Left lung (tissue), 10 donors: Measurements from ENCODE around the gene PGRMC2. TPM values are rescaled to one million over a fixed set of nuclear protein-coding genes. Genes with fewer than 3 reads are reported as not detected.

Source experiments
- ATAC-seq: fragments of 200-7000 bp; cut with Tn5 transposase; one replicate; pipeline ENCODE4 v1.9.1; 2020; ENCODE audit warnings: moderate library complexity
- DNase-seq, 4 donors: peaks; one replicate each; pipeline ENCODE4 v3.0.0-alpha.2; 2013 to 2020
- H3K27ac ChIP-seq, 2 donors: fragments of 200-600 bp; sonication (generic) in 1 of 2; one replicate each; pipeline versions ENCODE4 v1.5.0 to v1.8.0; 2020 to 2021
- H3K27me3 ChIP-seq, 2 donors: fragments of 200-600 bp; sonication (generic) in 1 of 2; one replicate each; pipeline versions ENCODE4 v1.5.0 to v1.8.0; 2020 to 2021
- H3K36me3 ChIP-seq, 2 donors: fragments of 200-600 bp; sonication (generic) in 1 of 2; one replicate each; pipeline versions ENCODE4 v1.5.0 to v1.8.0; 2020 to 2021
- H3K4me1 ChIP-seq, 2 donors: fragments of 200-600 bp; one replicate each; pipeline ENCODE4 v1.8.0; 2021
- H3K4me3 ChIP-seq, 2 donors: fragments of 200-600 bp; sonication (generic) in 1 of 2; one replicate each; pipeline versions ENCODE4 v1.5.0 to v1.8.0; 2020 to 2021; ENCODE audit warnings: mild to moderate bottlenecking in 1 of 2
- H3K9me3 ChIP-seq, 2 donors: fragments of 200-600 bp; sonication (generic) in 1 of 2; one replicate each; pipeline versions ENCODE4 v1.5.0 to v1.8.0; 2020 to 2021
- CTCF ChIP-seq, 2 donors: fragments of 200-600 bp; sonication (generic) in 1 of 2; IDR thresholded peaks; one replicate each; pipeline versions ENCODE4 v1.5.0 to v1.8.0; 2021; ENCODE audit warnings: antibody characterized with exemption in 2 of 2
- intact Hi-C, 2 donors: fragments of 100-400 bp; cut with DNase I; formaldehyde crosslinking; loops; one replicate each; pipeline versions ENCODE4 v1.11.2 to v1.14.2; 2022
- polyA plus RNA-seq, 6 donors: library from polyadenylated mRNA; unstranded; fragments of 120-200 nt; gene quantifications; one replicate each; pipeline ENCODE4 v1.2.1, GENCODE V29; 2013; ENCODE audit not compliant: insufficient read length in 6 of 6
- total RNA-seq, 2 donors: library from RNA; stranded (reverse); fragmentation: NEBNext Ultra II Directional; extraction: Animal tissue kit (Norgen Biotek cat#: 25700); gene quantifications; one replicate each; pipeline ENCODE4 v1.2.1, GENCODE V29; 2021
- donor health status: DM: no; HTN: yes; CAD: no.
- donor health status: DM: no; HTN: no; CAD: no.

The PGRMC2 gene
- total and polyA plus RNA-seq, 8 donors = 59.7 to 84.5 (median 77.4) TPM

- intact Hi-C loops = no loop called here
- no peaks in the 10 kb centered on the region for H3K9me3 ChIP-seq
- H3K27ac ChIP-seq = no peak overlapping the region
- H3K27me3 ChIP-seq = no peaks in the 10 kb centered on the region
- H3K36me3 ChIP-seq = no peaks in the 10 kb centered on the region
- ATAC-seq (no peak), DNase-seq (no peak)
- no peak overlapping the region for H3K4me3 ChIP-seq
- no peak for TF ChIP-seq CTCF (IDR thresholded peaks at IDR 0.05)
- peaks cover 15 to 29% of the 10 kb centered on the region in 2 donors for H3K4me1 ChIP-seq
Measured at GRCh38 chr4:128289523-128290158, 2.0 kb upstream of the PGRMC2 start.

- H3K27ac ChIP-seq = peak overlapping the region; percentile 81 to 93
- no peaks in the 10 kb centered on the region for H3K36me3 ChIP-seq
- H3K4me3 ChIP-seq = peak overlapping the region; percentile 90
- no peak for TF ChIP-seq CTCF (IDR thresholded peaks at IDR 0.05)
- DNase-seq = peak in 2 of 4 donors; percentile 42 to 55
- ATAC-seq = peak; percentile 1
- intact Hi-C loops = no loop called here
- H3K4me1 ChIP-seq = peaks cover 15 to 34% of the 10 kb centered on the region in 2 donors
- H3K9me3 ChIP-seq = no peaks in the 10 kb centered on the region
- no peaks in the 10 kb centered on the region for H3K27me3 ChIP-seq
Measured at GRCh38 chr4:128288689-128289106, 1.1 kb upstream of the PGRMC2 start.

- Histone ChIP-seq H3K4me3 (peak overlapping the region; percentile 90), H3K36me3 (no peaks in the 10 kb centered on the region), H3K4me1 (peaks cover 15 to 34% of the 10 kb centered on the region in 2 donors), H3K27ac (peak overlapping the region; percentile 81 to 93), H3K9me3 (no peaks in the 10 kb centered on the region), H3K27me3 (no peaks in the 10 kb centered on the region)
- intact Hi-C loops = no loop called here
- DNase-seq (peak; percentile 99 to 100 (median 99)), ATAC-seq (peak; percentile 90)
- TF ChIP-seq CTCF (IDR thresholded peaks at IDR 0.05) = peak; percentile 30 to 45
Measured at GRCh38 chr4:128287871-128288688, 467 bp upstream of the PGRMC2 start.

GRCh38 chr4:128286474-128287058, 1.0 kb downstream of the PGRMC2 start:
- intact Hi-C loops = no loop called here
- no peaks in the 10 kb centered on the region for H3K36me3 ChIP-seq
- no peaks in the 10 kb centered on the region for H3K9me3 ChIP-seq
- H3K4me1 ChIP-seq = peaks cover 15 to 34% of the 10 kb centered on the region in 2 donors
- peak in 2 of 4 donors; percentile 23 to 51 for DNase-seq
- ATAC-seq = peak; percentile 16
- H3K27ac ChIP-seq = peak overlapping the region; percentile 81 to 93
- H3K4me3 ChIP-seq = peak overlapping the region; percentile 90
- no peak for TF ChIP-seq CTCF (IDR thresholded peaks at IDR 0.05)
- H3K27me3 ChIP-seq = no peaks in the 10 kb centered on the region
